HG03460 (cell line): Measurements from ENCODE around the gene LCN12.

Source experiments
- ATAC-seq: cut with Tn5 transposase; IDR thresholded peaks from one replicate; pipeline ENCODE4 v1.9.1; 2021; ENCODE audit not compliant: unreplicated experiment

The LCN12 gene

GRCh38 chr9:136944519-136945332 is 7.3 kb upstream of the LCN12 start, which contains the start of the genes C8G and FBXW5:
TSS of gene C8G (plus strand) at chr9:136945243. CDS start at chr9:136945321, 78 bp downstream.
TSS of gene FBXW5 (minus strand) at chr9:136944738. CDS start at chr9:136944083, 655 bp downstream.
- peak; percentile 66 for ATAC-seq

GRCh38 chr9:136945333-136946227 is 6.5 kb upstream of the LCN12 start:
- no peak for ATAC-seq

- no peak for ATAC-seq
These were observed 5.6 kb upstream of the LCN12 start for GRCh38 chr9:136946228-136947027.

GRCh38 chr9:136947028-136947891 is 4.8 kb upstream of the LCN12 start:
- ATAC-seq, result no peak

- ATAC-seq, result no peak
These were observed 4.0 kb upstream of the LCN12 start for GRCh38 chr9:136947955-136948510.

GRCh38 chr9:136949239-136949816 is 2.7 kb upstream of the LCN12 start:
- ATAC-seq, result no peak

- ATAC-seq, result peak; percentile 80
These were observed 2.0 kb upstream of the LCN12 start for GRCh38 chr9:136949817-136950655.

GRCh38 chr9:136950656-136951276 is 1.3 kb upstream of the LCN12 start:
- ATAC-seq, result no peak

- no peak for ATAC-seq
These were observed 313 bp downstream of the LCN12 start for GRCh38 chr9:136952321-136952850.

GRCh38 chr9:136952876-136953770 is 1.1 kb downstream of the LCN12 start:
- no peak for ATAC-seq

- no peak for ATAC-seq
These were observed 1.7 kb downstream of the LCN12 start for GRCh38 chr9:136953771-136954269.

- no peak for ATAC-seq
These were observed 2.4 kb downstream of the LCN12 start for GRCh38 chr9:136954270-136955083.

GRCh38 chr9:136955202-136955942 is 3.3 kb downstream of the LCN12 start:
- ATAC-seq, result no peak

- no peak for ATAC-seq
These were observed 3.9 kb downstream of the LCN12 start for GRCh38 chr9:136955943-136956335.

GRCh38 chr9:136956604-136957003 is 4.5 kb downstream of the LCN12 start:
- ATAC-seq, result no peak
